H1 (cell line): ENCODE data around the gene GTSE1. TPM values are rescaled to one million over a fixed set of nuclear protein-coding genes. Genes with fewer than 3 reads are reported as not detected.

ENCODE experiments used
- CTCF ChIA-PET: fragments of 300-600 bp; sonication (Branson Sonifier 250); formaldehyde crosslinking; loops from one replicate; lab custom pipeline; 2021; ENCODE audit not compliant: partially characterized antibody; lab: Charles Lee
- POLR2A ChIA-PET: fragments of 300-600 bp; sonication (Branson Sonifier 250); formaldehyde crosslinking; loops from one replicate; lab custom pipeline; 2021; ENCODE audit warnings: inconsistent platforms; ENCODE audit not compliant: partially characterized antibody; lab: Charles Lee
- DNase-seq, 2 experiments: peaks; one replicate each; pipeline versions ENCODE4 v3.0.0 to v3.0.0-alpha.2; 2010 to 2022; ENCODE audit warnings: low spot score in 2 of 2, low read depth in 1 of 2, mixed read lengths in 1 of 2
- FAIRE-seq: peaks from 2 replicates; lab custom pipeline; 2011; peaks lifted over from hg19 to GRCh38; lab: Jason Lieb, UNC
- H2AFZ ChIP-seq: 2 replicates; pipeline ENCODE4 v1.8.1; 2012; ENCODE audit warnings: low read length, inconsistent platforms
- H2AK5ac ChIP-seq: 2 replicates; pipeline ENCODE4 v1.6.1; 2013; ENCODE audit warnings: low read depth, low read length
- H2BK120ac ChIP-seq: replicated peaks from 2 replicates; pipeline ENCODE3; 2013; ENCODE audit warnings: low read depth, low read length, inconsistent platforms
- H2BK12ac ChIP-seq: 2 replicates; pipeline ENCODE4 v1.6.1; 2013; ENCODE audit warnings: low read depth, low read length
- H2BK15ac ChIP-seq: 2 replicates; pipeline ENCODE4 v1.6.1; 2013; ENCODE audit warnings: low read length
- H2BK20ac ChIP-seq: 2 replicates; pipeline ENCODE4 v1.6.1; 2013; ENCODE audit warnings: low read length
- H2BK5ac ChIP-seq: 2 replicates; pipeline ENCODE4 v1.6.1; 2013; ENCODE audit warnings: low read depth, low read length
- H3K14ac ChIP-seq: 2 replicates; pipeline ENCODE4 v1.6.1; 2013; ENCODE audit warnings: inconsistent platforms; ENCODE audit not compliant: insufficient read length
- H3K18ac ChIP-seq: 2 replicates; pipeline ENCODE4 v1.6.1; 2013; ENCODE audit warnings: low read length; ENCODE audit errors: extremely low read depth
- H3K23ac ChIP-seq: 2 replicates; pipeline ENCODE4 v1.6.1; 2013; ENCODE audit warnings: inconsistent platforms; ENCODE audit not compliant: insufficient read length
- H3K23me2 ChIP-seq: 2 replicates; pipeline ENCODE4 v1.6.1; 2013; ENCODE audit warnings: low read depth, low read length
- H3K27ac ChIP-seq: 2 replicates; pipeline ENCODE4 v1.6.1; 2011; ENCODE audit warnings: low read depth, low read length, inconsistent platforms
- H3K27me3 ChIP-seq, 4 experiments: replicated peaks in 1 of 4; 1 replicate in 1 of 4; 2 replicates in 3 of 4; pipeline versions ENCODE4 v1.6.1 to v1.8.1; 2011 to 2013; ENCODE audit warnings: low read length in 3 of 4, mild to moderate bottlenecking in 3 of 4, inconsistent platforms in 2 of 4, mixed read lengths in 2 of 4, moderate library complexity in 1 of 4; ENCODE audit not compliant: control insufficient read depth in 3 of 4, insufficient read depth in 3 of 4; ENCODE audit errors: extremely low read depth in 1 of 4
- H3K36me3 ChIP-seq, 4 experiments: 2 replicates each; pipeline versions ENCODE4 v1.6.1 to v1.8.1; 2011 to 2013; ENCODE audit warnings: mild to moderate bottlenecking in 4 of 4, low read length in 3 of 4, moderate library complexity in 2 of 4, control low read depth in 1 of 4, inconsistent platforms in 1 of 4; ENCODE audit not compliant: insufficient read depth in 4 of 4, control insufficient read depth in 2 of 4
- H3K4ac ChIP-seq: replicated peaks from 2 replicates; pipeline ENCODE3; 2013; ENCODE audit warnings: low read length, low read depth, mixed read lengths, inconsistent platforms; ENCODE audit not compliant: insufficient read length
- H3K4me1 ChIP-seq, 4 experiments: replicated peaks in 1 of 4; 1 replicate in 1 of 4; 2 replicates in 3 of 4; pipeline versions ENCODE4 v1.6.1 to v1.8.1; 2011 to 2013; ENCODE audit warnings: low read length in 3 of 4, inconsistent platforms in 2 of 4, mixed read lengths in 1 of 4; ENCODE audit not compliant: insufficient read depth in 4 of 4, control insufficient read depth in 3 of 4
- H3K4me2 ChIP-seq, 2 experiments: 2 replicates each; pipeline versions ENCODE4 v1.6.1 to v1.8.1; 2011 to 2013; ENCODE audit warnings: low read depth in 2 of 2, low read length in 2 of 2, control low read depth in 1 of 2, inconsistent platforms in 1 of 2, mild to moderate bottlenecking in 1 of 2; ENCODE audit not compliant: insufficient read depth in 1 of 2
- H3K4me3 ChIP-seq, 4 experiments: fragments of 200-600, 300-600 bp in 1 of 4; sonication (generic), shearing (Covaris generic), sonication (Bioruptor Twin) in 1 of 4; 2 replicates each; pipeline versions ENCODE4 v1.5.1 to v1.8.1; 2011 to 2016; ENCODE audit warnings: low read length in 4 of 4, low read depth in 3 of 4, control low read depth in 2 of 4, inconsistent platforms in 2 of 4, mild to moderate bottlenecking in 2 of 4, mixed read lengths in 1 of 4, moderate library complexity in 1 of 4; ENCODE audit not compliant: insufficient read depth in 2 of 4; ENCODE audit errors: extremely low read depth in 1 of 4
- H3K56ac ChIP-seq: replicated peaks from 2 replicates; pipeline ENCODE3; 2013; ENCODE audit warnings: low read depth, mild to moderate bottlenecking, mixed read lengths, low read length, inconsistent platforms; ENCODE audit not compliant: insufficient read length
- H3K79me1 ChIP-seq: 2 replicates; pipeline ENCODE4 v1.6.1; 2013; ENCODE audit warnings: low read depth, low read length, control low read depth
- H3K79me2 ChIP-seq, 2 experiments: 2 replicates each; pipeline versions ENCODE4 v1.6.1 to v1.8.1; 2012 to 2013; ENCODE audit warnings: low read length in 2 of 2, mild to moderate bottlenecking in 2 of 2, inconsistent platforms in 1 of 2; ENCODE audit not compliant: insufficient read depth in 2 of 2, control insufficient read depth in 1 of 2
- H3K9ac ChIP-seq, 4 experiments: replicated peaks in 1 of 4; 1 replicate in 1 of 4; 2 replicates in 3 of 4; pipeline versions ENCODE4 v1.6.1 to v1.8.1; 2011 to 2013; ENCODE audit warnings: low read depth in 3 of 4, low read length in 3 of 4, control low read depth in 2 of 4, mild to moderate bottlenecking in 2 of 4, moderate library complexity in 2 of 4, inconsistent platforms in 1 of 4; ENCODE audit errors: extremely low read depth in 1 of 4
- H3K9me3 ChIP-seq, 2 experiments: 2 replicates each; pipeline versions ENCODE4 v1.6.1 to v1.8.1; 2012 to 2013; ENCODE audit warnings: mild to moderate bottlenecking in 2 of 2, moderate library complexity in 2 of 2, control low read depth in 1 of 2, inconsistent platforms in 1 of 2, low read depth in 1 of 2, low read length in 1 of 2, mixed read lengths in 1 of 2; ENCODE audit not compliant: insufficient read depth in 2 of 2
- H4K20me1 ChIP-seq, 2 experiments: replicated peaks in 1 of 2; 2 replicates each; pipeline versions ENCODE3 to v1.8.1; 2011 to 2013; ENCODE audit warnings: inconsistent platforms in 2 of 2, low read length in 2 of 2, mild to moderate bottlenecking in 1 of 2; ENCODE audit not compliant: insufficient read depth in 2 of 2, control insufficient read depth in 1 of 2
- H4K5ac ChIP-seq: 2 replicates; pipeline ENCODE4 v1.6.1; 2013; ENCODE audit warnings: low read length, low read depth, mixed read lengths, inconsistent platforms; ENCODE audit not compliant: insufficient read length
- H4K8ac ChIP-seq: 2 replicates; pipeline ENCODE4 v1.8.0; 2013; ENCODE audit warnings: mild to moderate bottlenecking, moderate library complexity, low read length, inconsistent platforms; ENCODE audit not compliant: insufficient read depth; ENCODE audit errors: extremely low read depth
- H4K91ac ChIP-seq: replicated peaks from 2 replicates; pipeline ENCODE3; 2013; ENCODE audit warnings: low read length, mixed read lengths, inconsistent platforms; ENCODE audit not compliant: insufficient read length
- WGBS, 2 experiments: shearing (Covaris generic) in 1 of 2; methylation state at CpG; one replicate each; pipeline versions ENCODE4 v1.1.6 to v1.1.7; 2013 to 2015; ENCODE audit warnings: low lambda C conversion rate in 2 of 2, mixed read lengths in 2 of 2, inconsistent platforms in 1 of 2, low coverage in 1 of 2, missing lambda C conversion rate in 1 of 2; ENCODE audit not compliant: insufficient replicate concordance in 2 of 2, insufficient coverage in 1 of 2, insufficient read length in 1 of 2; ENCODE audit errors: extremely low coverage in 1 of 2, missing lambda C conversion rate in 1 of 2; 5-methylcytosine and 5-hydroxymethylcytosine counted together
- polyA plus RNA-seq, 7 experiments: library from polyadenylated mRNA; depleted of rRNA in 3 of 7; stranded (reverse) in 5 of 7; unstranded in 2 of 7; fragments of >200 nt in 5 of 7; fragments of 200-250 nt in 2 of 7; gene quantifications; 1 replicate in 5 of 7; 2 replicates in 1 of 7; 4 replicates in 1 of 7; pipeline versions ENCODE4 v1.2.1 to v1.2.3, GENCODE V29; 2011 to 2013; ENCODE audit warnings: missing spikeins in 2 of 7, mixed read lengths in 2 of 7
- total RNA-seq: library from RNA; stranded (reverse); fragmentation: NEBNext Ultra II Directional; extraction: Animal tissue kit (Norgen Biotek cat#: 25700); gene quantifications from 2 replicates; pipeline ENCODE4 v1.2.1, GENCODE V29; 2021

The GTSE1 gene
- total and polyA plus RNA-seq, 2 of the 8 experiments (the other 6 are each of a cell fraction or from before 2014, with no cell fraction given) = 17.5 to 38.6 TPM

GRCh38 chr22:46292173-46292572 is 4.5 kb upstream of the GTSE1 start:
- FAIRE-seq = no peak
- WGBS, 2 experiments = 80% methylated on average over 3 of the region's 3 CpGs; no CpG with 5 or more reads in 1 of the 2 experiments

More at GRCh38 chr22:46292173-46292572, 4.5 kb upstream of the GTSE1 start:
- Histone ChIP-seq H2BK15ac (no peak overlapping the region), H3K4me3 (no peak overlapping the region), H2BK120ac (no peak overlapping the region), H3K27me3 (no peaks in the 10 kb centered on the region), H3K9me3 (no peaks in the 10 kb centered on the region), H3K79me1 (no peaks in the 10 kb centered on the region; the same call in 1 of the 2 replicates), H3K4me2 (no peak overlapping the region), H2BK5ac (no peak overlapping the region), H3K56ac (no peak overlapping the region), H4K20me1 (no peaks in the 10 kb centered on the region), H4K91ac (no peak overlapping the region), H2BK12ac (no peak overlapping the region), H3K4ac (no peak overlapping the region), H2AFZ (no peak overlapping the region), H4K5ac (no peak overlapping the region), H3K36me3 (no peaks in the 10 kb centered on the region), H3K27ac (no peak overlapping the region), H3K23me2 (peaks cover 9% of the 10 kb centered on the region; the same call in 1 of the 2 replicates), H3K23ac (no peak overlapping the region), H3K4me1 (peaks cover 0 to 7% (median 3%) of the 10 kb centered on the region in 4 experiments; a peak in 3 of 7 replicates), H2AK5ac (no peak overlapping the region), H4K8ac (no peak overlapping the region), H3K18ac (no peak overlapping the region), H3K14ac (no peak overlapping the region), H3K79me2 (no peaks in the 10 kb centered on the region), H2BK20ac (no peak overlapping the region), H3K9ac (no peak overlapping the region)
- POLR2A ChIA-PET = no interaction called here
- DNase-seq = no peak
- CTCF ChIA-PET = no interaction called here
